Measurements from ENCODE around the gene CCDC149.

DNA sequence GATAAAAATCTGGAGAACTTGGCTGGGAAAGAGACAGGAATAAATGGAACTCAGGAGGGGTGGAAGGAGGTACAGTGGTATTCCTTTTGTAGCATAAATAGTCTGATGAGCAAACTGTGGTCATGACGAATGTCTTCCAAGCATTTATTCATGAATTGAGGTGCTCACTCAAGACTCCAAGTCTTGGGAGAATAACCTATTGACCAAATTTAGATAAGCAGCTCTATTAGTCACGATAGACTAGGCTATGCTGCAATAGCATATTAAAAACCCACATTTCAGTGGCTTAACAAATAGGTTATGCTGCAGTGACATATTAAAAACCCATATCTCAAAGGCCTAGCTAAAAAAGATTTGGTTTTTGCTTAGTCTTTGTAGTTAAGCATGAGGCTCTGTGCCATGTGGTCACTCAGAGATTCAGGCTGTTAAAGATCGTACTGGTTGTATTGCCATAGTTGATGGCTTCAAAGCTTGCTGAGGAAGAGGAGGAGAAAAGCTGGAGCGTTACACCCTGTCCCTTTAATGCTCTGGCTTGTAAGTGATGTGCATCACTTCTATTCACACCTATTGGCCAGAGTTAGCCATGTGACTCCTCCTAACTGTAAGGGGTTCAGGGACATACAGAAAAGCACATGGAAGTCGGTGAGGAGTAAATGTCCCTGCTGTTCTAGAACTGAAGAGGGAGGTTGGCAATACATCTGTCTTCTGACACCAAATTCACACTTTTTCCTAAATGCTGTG lies 24.5 kb upstream of the CCDC149 start:
- TF ChIP-seq, protein P1, sequence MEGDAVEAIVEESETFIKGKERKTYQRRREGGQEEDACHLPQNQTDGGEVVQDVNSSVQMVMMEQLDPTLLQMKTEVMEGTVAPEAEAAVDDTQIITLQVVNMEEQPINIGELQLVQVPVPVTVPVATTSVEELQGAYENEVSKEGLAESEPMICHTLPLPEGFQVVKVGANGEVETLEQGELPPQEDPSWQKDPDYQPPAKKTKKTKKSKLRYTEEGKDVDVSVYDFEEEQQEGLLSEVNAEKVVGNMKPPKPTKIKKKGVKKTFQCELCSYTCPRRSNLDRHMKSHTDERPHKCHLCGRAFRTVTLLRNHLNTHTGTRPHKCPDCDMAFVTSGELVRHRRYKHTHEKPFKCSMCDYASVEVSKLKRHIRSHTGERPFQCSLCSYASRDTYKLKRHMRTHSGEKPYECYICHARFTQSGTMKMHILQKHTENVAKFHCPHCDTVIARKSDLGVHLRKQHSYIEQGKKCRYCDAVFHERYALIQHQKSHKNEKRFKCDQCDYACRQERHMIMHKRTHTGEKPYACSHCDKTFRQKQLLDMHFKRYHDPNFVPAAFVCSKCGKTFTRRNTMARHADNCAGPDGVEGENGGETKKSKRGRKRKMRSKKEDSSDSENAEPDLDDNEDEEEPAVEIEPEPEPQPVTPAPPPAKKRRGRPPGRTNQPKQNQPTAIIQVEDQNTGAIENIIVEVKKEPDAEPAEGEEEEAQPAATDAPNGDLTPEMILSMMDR (IDR thresholded peaks at IDR 0.05; ENCODE audit: insufficient read depth, low read depth, low read length) = no peak
- TF ChIP-seq EZH2 (IDR thresholded peaks at IDR 0.05; ENCODE audit: insufficient read depth, low read length) = no peak

Measured in astrocyte (in vitro differentiated cells and primary cell).